ENCODE data around the gene SOWAHC. TPM values are rescaled to one million over a fixed set of nuclear protein-coding genes. Genes with fewer than 3 reads are reported as not detected.

The SOWAHC gene
- total RNA-seq, 1 donor from 2014 or later, result 2.2 TPM

DNA sequence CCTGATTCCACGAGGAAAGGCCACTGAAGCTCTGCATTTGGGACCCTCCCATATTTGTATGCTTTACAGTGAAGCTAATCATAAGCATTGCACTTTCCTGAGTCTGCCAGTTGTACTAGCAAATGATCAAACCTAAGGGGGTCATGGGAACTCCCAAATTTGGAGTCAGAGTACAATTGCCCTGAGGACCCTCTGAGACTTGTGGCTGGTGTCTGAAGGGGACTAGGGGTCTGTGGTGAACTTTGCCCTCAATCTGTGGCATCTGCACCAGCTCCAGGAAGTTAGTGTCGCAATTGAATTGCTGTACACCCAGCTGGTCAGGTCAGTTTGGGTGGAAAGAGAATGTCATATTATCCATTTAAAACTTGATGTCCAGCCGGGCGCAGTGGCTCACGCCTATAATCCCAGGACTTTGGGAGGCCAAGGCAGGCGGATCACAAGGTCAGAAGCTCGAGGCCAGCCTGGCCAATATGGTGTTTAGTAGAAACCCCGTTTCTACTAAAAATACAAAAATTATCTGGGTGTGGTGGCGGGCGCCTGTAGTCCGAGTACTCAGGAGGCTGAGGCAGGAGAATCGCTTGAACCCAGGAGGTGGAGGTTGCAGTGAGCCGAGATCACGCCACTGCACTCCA, 18.1 kb downstream of the SOWAHC start:
- Mint-ChIP-seq H3K27ac (ENCODE audit: unreplicated experiment) (no peak overlapping the region), H3K27me3 (ENCODE audit: unreplicated experiment) (peaks cover 2% of the 10 kb centered on the region)

DNA sequence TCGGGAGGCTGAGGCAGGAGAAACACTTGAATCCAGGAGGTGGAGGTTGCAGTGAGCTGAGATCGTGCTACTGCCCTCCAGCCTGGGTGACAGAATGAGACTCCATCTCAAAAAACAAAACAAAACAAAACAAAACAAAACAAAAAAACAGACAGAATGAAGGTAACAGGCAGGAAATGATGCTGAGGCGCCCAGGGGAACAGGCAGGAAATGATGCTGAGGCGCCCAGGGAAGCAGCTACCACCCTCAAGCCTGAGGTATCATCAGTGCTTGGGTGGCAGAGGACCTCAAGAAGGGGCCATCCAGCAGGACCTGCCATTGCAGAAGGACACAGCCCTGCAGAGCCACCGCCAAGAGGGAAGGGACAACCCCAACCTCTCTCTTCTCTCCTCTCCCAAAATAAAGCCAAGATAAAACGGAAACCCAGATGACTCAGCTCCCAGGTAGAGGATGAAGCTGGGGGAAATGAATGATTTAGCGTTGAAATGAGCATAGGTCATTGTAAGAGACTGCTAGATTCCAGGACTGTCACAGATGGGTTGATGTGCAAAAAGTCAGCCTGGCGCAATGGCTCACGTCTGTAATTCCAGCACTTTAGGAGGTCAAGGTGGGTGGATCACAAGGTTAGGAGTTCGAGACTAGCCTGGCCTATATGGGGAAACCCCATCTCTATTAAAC, 19.3 kb downstream of the SOWAHC start:
- no peak for DNase-seq (ENCODE audit: low spot score)
- Mint-ChIP-seq H3K9me3 (ENCODE audit: unreplicated experiment) (no peaks in the 10 kb centered on the region), H3K4me1 (ENCODE audit: unreplicated experiment) (peaks cover 5% of the 10 kb centered on the region), H3K27ac (ENCODE audit: unreplicated experiment) (no peak overlapping the region), H3K27me3 (ENCODE audit: unreplicated experiment) (no peaks in the 10 kb centered on the region), H3K4me3 (ENCODE audit: unreplicated experiment) (no peak overlapping the region), H3K36me3 (ENCODE audit: low read depth, unreplicated experiment) (no peaks in the 10 kb centered on the region)
- TF ChIP-seq, protein P1, sequence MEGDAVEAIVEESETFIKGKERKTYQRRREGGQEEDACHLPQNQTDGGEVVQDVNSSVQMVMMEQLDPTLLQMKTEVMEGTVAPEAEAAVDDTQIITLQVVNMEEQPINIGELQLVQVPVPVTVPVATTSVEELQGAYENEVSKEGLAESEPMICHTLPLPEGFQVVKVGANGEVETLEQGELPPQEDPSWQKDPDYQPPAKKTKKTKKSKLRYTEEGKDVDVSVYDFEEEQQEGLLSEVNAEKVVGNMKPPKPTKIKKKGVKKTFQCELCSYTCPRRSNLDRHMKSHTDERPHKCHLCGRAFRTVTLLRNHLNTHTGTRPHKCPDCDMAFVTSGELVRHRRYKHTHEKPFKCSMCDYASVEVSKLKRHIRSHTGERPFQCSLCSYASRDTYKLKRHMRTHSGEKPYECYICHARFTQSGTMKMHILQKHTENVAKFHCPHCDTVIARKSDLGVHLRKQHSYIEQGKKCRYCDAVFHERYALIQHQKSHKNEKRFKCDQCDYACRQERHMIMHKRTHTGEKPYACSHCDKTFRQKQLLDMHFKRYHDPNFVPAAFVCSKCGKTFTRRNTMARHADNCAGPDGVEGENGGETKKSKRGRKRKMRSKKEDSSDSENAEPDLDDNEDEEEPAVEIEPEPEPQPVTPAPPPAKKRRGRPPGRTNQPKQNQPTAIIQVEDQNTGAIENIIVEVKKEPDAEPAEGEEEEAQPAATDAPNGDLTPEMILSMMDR (IDR thresholded peaks at IDR 0.05; ENCODE audit: unreplicated experiment), result no peak

More for the DNA sequence above, 18.1 kb downstream of the SOWAHC start:
- Mint-ChIP-seq H3K4me1 (ENCODE audit: unreplicated experiment) (no peaks in the 10 kb centered on the region), H3K36me3 (ENCODE audit: low read depth, unreplicated experiment) (no peaks in the 10 kb centered on the region), H3K4me3 (ENCODE audit: unreplicated experiment) (no peak overlapping the region), H3K9me3 (ENCODE audit: unreplicated experiment) (no peaks in the 10 kb centered on the region)
- TF ChIP-seq, protein P1 (IDR thresholded peaks at IDR 0.05; ENCODE audit: unreplicated experiment), result no peak
- DNase-seq (ENCODE audit: low spot score), result no peak

DNA sequence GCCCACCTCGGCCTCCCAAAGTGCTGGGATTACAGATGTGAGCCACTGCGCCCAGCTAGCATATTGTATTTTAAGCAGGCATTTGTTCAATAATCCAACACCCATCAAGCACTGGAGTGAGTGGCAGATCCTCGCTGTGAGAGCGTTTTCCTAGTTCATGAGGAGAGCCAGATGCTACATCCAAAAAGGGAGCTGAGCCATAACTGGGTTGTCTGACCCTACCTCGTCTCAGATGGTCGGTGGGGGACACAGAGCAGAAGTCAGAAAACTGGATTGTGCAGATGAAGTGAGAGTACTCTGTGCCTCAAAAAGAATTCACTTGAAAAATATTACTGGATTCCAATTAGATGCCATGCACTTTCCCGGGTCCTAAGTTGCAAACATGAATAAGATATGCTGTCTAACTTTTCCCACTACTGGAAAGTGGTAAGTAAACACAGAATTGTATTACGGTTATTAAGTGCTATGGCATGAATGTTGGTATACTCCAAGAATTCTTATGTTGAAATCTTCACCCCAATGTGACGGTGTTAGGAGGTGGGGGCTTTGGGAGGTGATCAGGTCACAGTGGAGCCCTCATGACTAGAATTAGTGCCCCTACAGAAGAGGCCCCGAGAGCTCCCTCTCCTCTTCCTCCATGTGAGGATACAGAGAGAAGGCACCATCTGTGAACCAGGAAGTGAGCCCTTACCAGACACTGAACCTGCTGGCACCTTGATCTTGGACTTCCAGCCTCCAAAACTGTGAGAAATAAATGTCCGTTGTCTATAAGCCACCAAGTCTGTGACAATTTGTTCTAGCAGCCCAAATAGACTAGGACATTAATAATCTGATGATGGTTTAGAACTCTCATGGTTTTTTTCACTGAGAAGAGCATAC, 21.5 kb downstream of the SOWAHC start:
- DNase-seq (ENCODE audit: low spot score), result no peak
- H3K36me3 Mint-ChIP-seq (ENCODE audit: low read depth, unreplicated experiment), result no peaks in the 10 kb centered on the region
- peaks cover 5% of the 10 kb centered on the region for H3K4me1 Mint-ChIP-seq (ENCODE audit: unreplicated experiment)
- H3K27me3 Mint-ChIP-seq (ENCODE audit: unreplicated experiment), result no peaks in the 10 kb centered on the region
- TF ChIP-seq, protein P1 (IDR thresholded peaks at IDR 0.05; ENCODE audit: unreplicated experiment), result no peak
- H3K4me3 Mint-ChIP-seq (ENCODE audit: unreplicated experiment), result no peak overlapping the region
- H3K27ac Mint-ChIP-seq (ENCODE audit: unreplicated experiment), result no peak overlapping the region
- H3K9me3 Mint-ChIP-seq (ENCODE audit: unreplicated experiment), result no peaks in the 10 kb centered on the region

DNA sequence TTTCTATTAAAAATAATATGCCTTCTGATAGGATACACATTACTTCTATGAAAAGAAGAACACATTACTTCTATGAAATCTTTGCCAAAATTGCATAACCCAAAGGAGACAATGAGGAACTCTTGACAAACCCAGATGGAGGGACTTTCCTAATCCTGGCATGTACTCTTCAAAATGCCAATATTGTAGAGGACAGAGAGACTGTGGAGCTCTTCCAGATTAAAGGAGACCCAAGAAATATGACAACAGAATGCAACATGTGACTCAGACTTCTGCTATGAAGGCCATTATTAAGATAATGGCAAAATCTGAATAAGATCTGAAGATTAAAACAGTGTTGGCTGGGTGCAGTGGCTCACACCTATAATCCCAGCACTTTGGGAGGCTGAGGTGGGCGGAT, 22.2 kb downstream of the SOWAHC start:
- Mint-ChIP-seq H3K4me3 (ENCODE audit: unreplicated experiment) (no peak overlapping the region), H3K27ac (ENCODE audit: unreplicated experiment) (no peak overlapping the region), H3K4me1 (ENCODE audit: unreplicated experiment) (peaks cover 5% of the 10 kb centered on the region), H3K27me3 (ENCODE audit: unreplicated experiment) (no peaks in the 10 kb centered on the region), H3K36me3 (ENCODE audit: low read depth, unreplicated experiment) (no peaks in the 10 kb centered on the region), H3K9me3 (ENCODE audit: unreplicated experiment) (no peaks in the 10 kb centered on the region)
- TF ChIP-seq, protein P1 (IDR thresholded peaks at IDR 0.05; ENCODE audit: unreplicated experiment), result no peak
- no peak for DNase-seq (ENCODE audit: low spot score)
